Hepatocyte (in vitro differentiated cells): ENCODE results near the gene TRIP10. TPM values are rescaled to one million over a fixed set of nuclear protein-coding genes. Genes with fewer than 3 reads are reported as not detected.

ENCODE experiments used
- DNase-seq: peaks from one replicate; pipeline ENCODE4 v3.0.0-alpha.2; 2016; ENCODE audit warnings: low spot score
- H2AFZ ChIP-seq: fragments of 200-600 bp; sonication (generic); 2 replicates; pipeline ENCODE4 v1.6.0; 2016; ENCODE audit warnings: antibody characterized with exemption, mild to moderate bottlenecking
- H3K27ac ChIP-seq: fragments of 200-600 bp; sonication (generic); 2 replicates; pipeline ENCODE4 v1.5.1; 2016; ENCODE audit warnings: mild to moderate bottlenecking
- H3K27me3 ChIP-seq: fragments of 200-600 bp; sonication (generic); 2 replicates; pipeline ENCODE4 v1.6.1; 2016
- H3K36me3 ChIP-seq: fragments of 200-600 bp; sonication (generic); replicated peaks from 2 replicates; pipeline ENCODE4 v1.5.1; 2016; ENCODE audit warnings: low read depth; ENCODE audit not compliant: insufficient read depth
- H3K4me1 ChIP-seq: fragments of 200-600 bp; sonication (generic); 2 replicates; pipeline ENCODE4 v1.5.1; 2016; ENCODE audit warnings: mild to moderate bottlenecking, moderate library complexity; ENCODE audit not compliant: insufficient read depth
- H3K4me2 ChIP-seq: fragments of 200-600 bp; sonication (generic); 2 replicates; pipeline ENCODE4 v1.6.0; 2016
- H3K4me3 ChIP-seq: fragments of 200-600 bp; sonication (generic); 2 replicates; pipeline ENCODE4 v1.5.1; 2016; ENCODE audit warnings: mild to moderate bottlenecking
- H3K79me2 ChIP-seq: fragments of 200-600 bp; sonication (generic); 2 replicates; pipeline ENCODE4 v1.6.0; 2017; ENCODE audit warnings: mild to moderate bottlenecking
- H3K9me2 ChIP-seq: fragments of 200-600 bp; sonication (generic); replicated peaks from 2 replicates; pipeline ENCODE4 v1.6.0; 2017; ENCODE audit warnings: mild to moderate bottlenecking; ENCODE audit not compliant: insufficient read depth
- H3K9me3 ChIP-seq: fragments of 200-600 bp; sonication (generic); 2 replicates; pipeline ENCODE4 v1.5.1; 2016; ENCODE audit warnings: low read depth, mild to moderate bottlenecking
- H4K20me1 ChIP-seq: fragments of 200-600 bp; sonication (generic); 2 replicates; pipeline ENCODE4 v1.6.0; 2016; ENCODE audit warnings: mild to moderate bottlenecking; ENCODE audit not compliant: insufficient read depth, poor library complexity, severe bottlenecking
- EZH2 ChIP-seq: fragments of 200-600 bp; sonication (generic); IDR thresholded peaks from 2 replicates; pipeline ENCODE4 v1.6.1; 2016; ENCODE audit warnings: antibody characterized with exemption, mild to moderate bottlenecking, borderline replicate concordance
- EZH2phosphoT487 ChIP-seq: fragments of 200-600 bp; sonication (generic); IDR thresholded peaks from one replicate; pipeline ENCODE4 v1.6.1; 2018; ENCODE audit warnings: antibody characterized with exemption, mild to moderate bottlenecking, low read depth, moderate library complexity; ENCODE audit not compliant: unreplicated experiment, severe bottlenecking
- WGBS: methylation state at CpG from one replicate; pipeline ENCODE4 v1.1.6; 2016; ENCODE audit warnings: low lambda C conversion rate; ENCODE audit errors: missing lambda C conversion rate; 5-methylcytosine and 5-hydroxymethylcytosine counted together
- polyA plus RNA-seq: library from polyadenylated mRNA; unstranded; fragments of >200 nt; fragmentation: Nextera tagmentation; extraction: Ambion mirVana; gene quantifications from 2 replicates; pipeline ENCODE4 v1.2.1, GENCODE V29; 2016
- total RNA-seq: library from RNA; depleted of rRNA; stranded (reverse); fragments of >200 nt; gene quantifications from 2 replicates; pipeline ENCODE4 v1.2.3, GENCODE V29; 2014
- TF ChIP-seq, protein P1 (sequence below): fragments of 200-600 bp; sonication (generic); IDR thresholded peaks from 2 replicates; pipeline ENCODE4 v1.5.1; 2016; ENCODE audit warnings: antibody characterized with exemption, mild to moderate bottlenecking; ENCODE audit not compliant: poor library complexity

Gene TRIP10
- total and polyA plus RNA-seq, 2 experiments from 2014 or later, result 48.8 to 79.5 TPM

GRCh38 chr19:6738787-6739389 lies 592 bp upstream of the TRIP10 start:
- TF ChIP-seq, protein P1, sequence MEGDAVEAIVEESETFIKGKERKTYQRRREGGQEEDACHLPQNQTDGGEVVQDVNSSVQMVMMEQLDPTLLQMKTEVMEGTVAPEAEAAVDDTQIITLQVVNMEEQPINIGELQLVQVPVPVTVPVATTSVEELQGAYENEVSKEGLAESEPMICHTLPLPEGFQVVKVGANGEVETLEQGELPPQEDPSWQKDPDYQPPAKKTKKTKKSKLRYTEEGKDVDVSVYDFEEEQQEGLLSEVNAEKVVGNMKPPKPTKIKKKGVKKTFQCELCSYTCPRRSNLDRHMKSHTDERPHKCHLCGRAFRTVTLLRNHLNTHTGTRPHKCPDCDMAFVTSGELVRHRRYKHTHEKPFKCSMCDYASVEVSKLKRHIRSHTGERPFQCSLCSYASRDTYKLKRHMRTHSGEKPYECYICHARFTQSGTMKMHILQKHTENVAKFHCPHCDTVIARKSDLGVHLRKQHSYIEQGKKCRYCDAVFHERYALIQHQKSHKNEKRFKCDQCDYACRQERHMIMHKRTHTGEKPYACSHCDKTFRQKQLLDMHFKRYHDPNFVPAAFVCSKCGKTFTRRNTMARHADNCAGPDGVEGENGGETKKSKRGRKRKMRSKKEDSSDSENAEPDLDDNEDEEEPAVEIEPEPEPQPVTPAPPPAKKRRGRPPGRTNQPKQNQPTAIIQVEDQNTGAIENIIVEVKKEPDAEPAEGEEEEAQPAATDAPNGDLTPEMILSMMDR, result no peak
- TF ChIP-seq EZH2phosphoT487, result no peak
- no peak for TF ChIP-seq EZH2
- peak; percentile 81 for DNase-seq

GRCh38 chr19:6739883-6740588 lies 556 bp downstream of the TRIP10 start:
- Histone ChIP-seq H3K36me3 (no peaks in the 10 kb centered on the region), H3K9me3 (no peaks in the 10 kb centered on the region), H3K4me2 (peak overlapping the region; percentile 89), H3K79me2 (peaks cover 36% of the 10 kb centered on the region), H3K4me1 (peaks cover 49% of the 10 kb centered on the region), H3K9me2 (no peaks in the 10 kb centered on the region), H2AFZ (peak overlapping the region; percentile 27), H4K20me1 (peaks cover 5% of the 10 kb centered on the region), H3K4me3 (peak overlapping the region; percentile 79), H3K27me3 (no peaks in the 10 kb centered on the region), H3K27ac (peak overlapping the region; percentile 93)
- WGBS, result under 1% methylated on average over 22 of the region's 34 CpGs
- DNase-seq, result peak; percentile 68
- TF ChIP-seq, protein P1, result no peak
- TF ChIP-seq EZH2phosphoT487 (no peak), EZH2 (no peak)

More at GRCh38 chr19:6738787-6739389, 592 bp upstream of the TRIP10 start:
- WGBS, result 13% methylated on average over 24 of the region's 24 CpGs
- Histone ChIP-seq H3K4me1 (peaks cover 39% of the 10 kb centered on the region), H3K27ac (peak overlapping the region; percentile 98), H3K9me2 (no peaks in the 10 kb centered on the region), H4K20me1 (peaks cover 5% of the 10 kb centered on the region), H3K27me3 (no peaks in the 10 kb centered on the region), H2AFZ (peak overlapping the region; percentile 81), H3K79me2 (peaks cover 42% of the 10 kb centered on the region), H3K9me3 (no peaks in the 10 kb centered on the region), H3K4me3 (peak overlapping the region; percentile 17), H3K4me2 (peak overlapping the region; percentile 86), H3K36me3 (no peaks in the 10 kb centered on the region)

DNA sequence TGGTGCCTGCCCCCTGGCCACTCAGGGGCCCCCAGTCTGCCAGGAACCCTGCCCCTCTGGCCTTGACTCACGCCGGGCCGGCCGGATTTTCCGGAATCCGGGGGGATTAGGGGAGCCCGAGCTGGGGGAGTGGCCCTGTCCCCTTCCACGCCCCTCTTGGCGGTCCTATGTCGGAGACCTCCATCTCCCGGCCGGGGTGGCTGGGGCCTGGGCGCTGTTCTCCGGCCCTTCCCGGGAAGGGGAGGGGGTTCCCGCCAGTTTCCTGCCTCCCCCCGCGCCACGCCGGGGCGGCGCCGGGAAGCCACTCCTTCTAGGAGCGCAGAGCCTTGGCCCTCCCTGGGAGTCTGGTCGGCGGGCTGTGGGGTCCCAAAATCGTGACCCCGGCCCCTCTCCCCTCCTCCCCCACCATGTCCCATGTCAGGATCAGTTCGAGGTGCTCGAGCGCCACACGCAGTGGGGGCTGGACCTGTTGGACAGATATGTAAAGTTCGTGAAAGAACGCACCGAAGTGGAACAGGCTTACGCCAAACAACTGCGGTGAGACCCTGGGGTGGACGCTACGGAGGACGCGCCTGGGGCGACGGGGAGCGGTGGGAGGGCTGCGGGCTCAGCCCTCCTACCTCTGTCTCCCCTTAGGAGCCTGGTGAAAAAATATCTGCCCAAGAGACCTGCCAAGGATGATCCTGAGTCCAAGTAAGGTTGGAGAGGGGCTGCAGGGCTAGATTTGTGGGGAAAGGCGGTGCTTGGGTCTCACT lies 1.3 kb downstream of the TRIP10 start:
- Histone ChIP-seq H4K20me1 (peaks cover 5% of the 10 kb centered on the region), H3K9me2 (no peaks in the 10 kb centered on the region), H3K9me3 (no peaks in the 10 kb centered on the region), H3K79me2 (peaks cover 35% of the 10 kb centered on the region), H3K4me3 (peak overlapping the region; percentile 79), H3K27me3 (no peaks in the 10 kb centered on the region), H2AFZ (peak overlapping the region; percentile 22), H3K4me1 (peaks cover 47% of the 10 kb centered on the region), H3K27ac (peak overlapping the region; percentile 93), H3K36me3 (no peaks in the 10 kb centered on the region), H3K4me2 (peak overlapping the region; percentile 89)
- TF ChIP-seq EZH2 (no peak), EZH2phosphoT487 (no peak)
- TF ChIP-seq, protein P1, result no peak
- 3% methylated on average over 33 of the region's 46 CpGs for WGBS
- DNase-seq, result peak; percentile 80
